H9 (cell line): ENCODE data around the gene TACR1. TPM values are rescaled to one million over a fixed set of nuclear protein-coding genes. Genes with fewer than 3 reads are reported as not detected.

Experiments used
- DNase-seq: peaks from one replicate; pipeline ENCODE4 v3.0.0-alpha.2; 2017
- H2AFZ ChIP-seq: one replicate; pipeline ENCODE4 v1.6.1; 2013; ENCODE audit warnings: mild to moderate bottlenecking, low read length, control low read depth, moderate library complexity
- H2AK5ac ChIP-seq: 2 replicates; pipeline ENCODE4 v1.6.1; 2013; ENCODE audit warnings: low read length, control low read depth, mixed read lengths; ENCODE audit not compliant: insufficient read length
- H2BK120ac ChIP-seq: one replicate; pipeline ENCODE4 v1.6.1; 2013; ENCODE audit warnings: low read depth, mild to moderate bottlenecking, low read length, control low read depth, inconsistent platforms; ENCODE audit not compliant: poor library complexity, severe bottlenecking
- H2BK12ac ChIP-seq: 2 replicates; pipeline ENCODE4 v1.6.1; 2013; ENCODE audit warnings: low read length, control low read depth, mixed read lengths, low read depth; ENCODE audit not compliant: insufficient read length
- H2BK15ac ChIP-seq: 2 replicates; pipeline ENCODE4 v1.6.1; 2013; ENCODE audit warnings: low read depth, low read length, control low read depth
- H2BK20ac ChIP-seq: one replicate; pipeline ENCODE4 v1.6.1; 2013; ENCODE audit warnings: low read depth, mild to moderate bottlenecking, low read length, control low read depth, inconsistent platforms; ENCODE audit not compliant: poor library complexity, severe bottlenecking
- H2BK5ac ChIP-seq: 2 replicates; pipeline ENCODE4 v1.6.1; 2013; ENCODE audit warnings: low read length, control low read depth, mixed read lengths; ENCODE audit not compliant: insufficient read length
- H3K14ac ChIP-seq: 2 replicates; pipeline ENCODE4 v1.6.1; 2013; ENCODE audit warnings: low read length, control low read depth; ENCODE audit not compliant: insufficient read depth
- H3K18ac ChIP-seq: 2 replicates; pipeline ENCODE4 v1.6.1; 2013; ENCODE audit warnings: low read depth, mild to moderate bottlenecking, mixed read lengths, low read length, control low read depth; ENCODE audit not compliant: insufficient read length
- H3K23ac ChIP-seq: 2 replicates; pipeline ENCODE4 v1.6.1; 2013; ENCODE audit warnings: low read length, control low read depth, mixed read lengths, low read depth; ENCODE audit not compliant: insufficient read length
- H3K23me2 ChIP-seq: 2 replicates; pipeline ENCODE4 v1.6.1; 2013; ENCODE audit warnings: low read depth, mild to moderate bottlenecking, mixed read lengths, low read length, control low read depth; ENCODE audit not compliant: insufficient read length, poor library complexity, severe bottlenecking
- H3K27ac ChIP-seq: 2 replicates; pipeline ENCODE4 v1.5.1; 2013; ENCODE audit warnings: low read length, control low read depth, mixed read lengths, low read depth; ENCODE audit not compliant: insufficient read length
- H3K27me3 ChIP-seq: 2 replicates; pipeline ENCODE4 v1.6.1; 2013; ENCODE audit warnings: low read length, control low read depth, inconsistent platforms; ENCODE audit not compliant: insufficient read depth
- H3K4ac ChIP-seq: 2 replicates; pipeline ENCODE4 v1.6.1; 2013; ENCODE audit warnings: low read depth, mild to moderate bottlenecking, control low read depth, inconsistent platforms, low read length, moderate library complexity
- H3K4me1 ChIP-seq: 2 replicates; pipeline ENCODE4 v1.6.1; 2013; ENCODE audit warnings: low read length, control low read depth, inconsistent platforms; ENCODE audit not compliant: insufficient read depth
- H3K4me2 ChIP-seq: 2 replicates; pipeline ENCODE4 v1.6.1; 2013; ENCODE audit warnings: low read length, control low read depth, mixed read lengths; ENCODE audit not compliant: insufficient read length, insufficient read depth
- H3K56ac ChIP-seq: 2 replicates; pipeline ENCODE4 v1.6.1; 2013; ENCODE audit warnings: low read depth, mild to moderate bottlenecking, mixed read lengths, low read length, control low read depth; ENCODE audit not compliant: insufficient read length
- H3K79me1 ChIP-seq: 2 replicates; pipeline ENCODE4 v1.6.1; 2013; ENCODE audit warnings: low read depth, mild to moderate bottlenecking, moderate library complexity, low read length, control low read depth, inconsistent platforms; ENCODE audit not compliant: insufficient read depth, poor library complexity, severe bottlenecking
- H3K79me2 ChIP-seq: 2 replicates; pipeline ENCODE4 v1.6.1; 2013; ENCODE audit warnings: low read length, control low read depth, inconsistent platforms; ENCODE audit not compliant: insufficient read depth
- H3K9ac ChIP-seq: 2 replicates; pipeline ENCODE4 v1.6.1; 2013; ENCODE audit warnings: low read length, control low read depth, mixed read lengths; ENCODE audit not compliant: insufficient read length; ENCODE audit errors: extremely low read depth
- H3K9me3 ChIP-seq: one replicate; pipeline ENCODE4 v1.6.1; 2013; ENCODE audit warnings: low read depth, low read length, inconsistent platforms; ENCODE audit not compliant: control insufficient read depth
- H3T11ph ChIP-seq: one replicate; pipeline ENCODE4 v1.6.1; 2013; ENCODE audit warnings: mild to moderate bottlenecking, low read length, control low read depth, inconsistent platforms
- H4K20me1 ChIP-seq: one replicate; pipeline ENCODE4 v1.6.1; 2013; ENCODE audit not compliant: control insufficient read depth, insufficient read length, insufficient read depth
- H4K5ac ChIP-seq: 2 replicates; pipeline ENCODE4 v1.6.1; 2013; ENCODE audit warnings: low read depth, mild to moderate bottlenecking, mixed read lengths, low read length, control low read depth; ENCODE audit not compliant: insufficient read length
- H4K8ac ChIP-seq: replicated peaks from 2 replicates; pipeline ENCODE4 v1.6.1; 2013; ENCODE audit warnings: low read length, control low read depth, mixed read lengths, low read depth; ENCODE audit not compliant: insufficient read length
- H4K91ac ChIP-seq: 2 replicates; pipeline ENCODE4 v1.6.1; 2013; ENCODE audit warnings: low read depth, mild to moderate bottlenecking, moderate library complexity, mixed read lengths, low read length, control low read depth; ENCODE audit not compliant: insufficient read length
- H3K27ac Mint-ChIP-seq, 3 experiments: 2 replicates in 2 of 3; 3 replicates in 1 of 3; pipeline ENCODE4 v1.8.0; 2020 to 2021; ENCODE audit warnings: mixed read lengths in 3 of 3, mild to moderate bottlenecking in 1 of 3, moderate library complexity in 1 of 3
- H3K27me3 Mint-ChIP-seq: 2 replicates; pipeline ENCODE4 v1.8.0; 2021; ENCODE audit warnings: low read depth, mild to moderate bottlenecking, moderate library complexity, mixed read lengths
- H3K36me3 Mint-ChIP-seq, 3 experiments: 2 replicates in 2 of 3; 3 replicates in 1 of 3; pipeline ENCODE4 v1.8.0; 2020 to 2021; ENCODE audit warnings: low read depth in 3 of 3, mixed read lengths in 3 of 3; ENCODE audit not compliant: insufficient read depth in 1 of 3
- H3K4me1 Mint-ChIP-seq, 2 experiments: 2 replicates each; pipeline ENCODE4 v1.8.0; 2020; ENCODE audit warnings: mixed read lengths in 2 of 2
- H3K4me3 Mint-ChIP-seq, 2 experiments: 2 replicates in 1 of 2; 3 replicates in 1 of 2; pipeline ENCODE4 v1.8.0; 2020 to 2021; ENCODE audit warnings: mild to moderate bottlenecking in 2 of 2, mixed read lengths in 2 of 2, moderate library complexity in 1 of 2
- H3K9me3 Mint-ChIP-seq, 2 experiments: 2 replicates in 1 of 2; 3 replicates in 1 of 2; pipeline ENCODE4 v1.8.0; 2020; ENCODE audit warnings: mild to moderate bottlenecking in 2 of 2, mixed read lengths in 2 of 2, moderate library complexity in 1 of 2
- WGBS: extraction: QIAGEN DNeasy Blood & Tissue Kit; methylation state at CpG from one replicate; pipeline ENCODE4 v1.1.7; 2013; ENCODE audit warnings: missing lambda C conversion rate, low lambda C conversion rate, mixed read lengths; ENCODE audit not compliant: insufficient read length; ENCODE audit errors: extremely low coverage; 5-methylcytosine and 5-hydroxymethylcytosine counted together
- total RNA-seq: library from RNA; stranded (reverse); gene quantifications from 2 replicates; pipeline ENCODE4 v1.2.1, GENCODE V29; 2021
- TF ChIP-seq, protein P1 (sequence below): fragments of 200-600 bp; sonication (generic); conservative IDR thresholded peaks from 3 replicates; pipeline ENCODE4 v1.8.0; 2021; ENCODE audit warnings: antibody characterized with exemption, mild to moderate bottlenecking

Gene TACR1
- total RNA-seq, 1 experiment from 2014 or later: 1.4 TPM

DNA sequence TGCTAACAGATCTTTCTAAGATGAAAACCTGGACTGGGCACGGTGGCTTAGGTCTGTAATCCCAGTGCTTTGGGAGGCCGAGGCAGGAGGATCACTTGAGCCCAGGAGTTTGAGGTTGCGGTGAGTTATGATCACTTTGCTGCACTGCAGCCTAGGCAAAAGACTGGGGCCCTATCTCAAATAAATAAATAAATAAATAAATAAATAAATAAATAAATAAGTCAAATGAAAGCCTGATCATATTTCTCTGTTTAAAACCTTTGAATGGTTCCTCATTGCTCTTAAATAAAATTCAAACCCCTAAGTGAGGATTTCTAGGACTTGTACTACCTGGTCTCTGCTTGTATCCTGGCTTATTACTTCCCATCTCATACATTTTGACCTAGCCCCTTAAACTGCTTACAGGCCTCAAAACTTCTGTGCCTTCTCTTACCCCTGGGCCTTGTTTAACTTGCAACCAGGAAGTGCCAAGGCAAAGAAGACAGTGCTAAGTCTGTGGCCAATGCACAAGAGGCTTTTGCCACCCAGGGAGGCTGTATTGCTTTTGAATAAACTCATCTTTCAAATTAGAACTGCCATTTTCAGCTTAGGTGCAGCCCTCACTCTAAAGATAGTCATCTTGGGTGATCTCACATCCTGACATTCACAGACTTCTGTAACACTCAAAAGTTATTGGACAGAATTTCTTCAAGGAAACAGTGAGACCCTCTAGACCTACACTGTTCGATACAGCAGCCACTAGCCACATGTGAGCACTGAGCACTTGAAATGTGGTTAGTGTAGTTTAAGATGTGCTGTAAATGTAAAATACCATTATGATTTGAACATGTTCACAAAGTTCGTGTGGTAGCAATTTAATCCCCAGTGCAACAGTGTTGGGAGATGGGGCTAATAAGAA lies 167.2 kb downstream of the TACR1 start:
- no peaks in the 10 kb centered on the region for H4K20me1 ChIP-seq
- no peak overlapping the region for H2BK15ac ChIP-seq
- H4K91ac ChIP-seq: no peak overlapping the region
- no peak overlapping the region for H3K27ac ChIP-seq
- no peaks in the 10 kb centered on the region for H3K27me3 Mint-ChIP-seq
- no peak overlapping the region for H3K18ac ChIP-seq
- no peak overlapping the region for H3K56ac ChIP-seq
- H3K27me3 ChIP-seq: no peaks in the 10 kb centered on the region
- H3T11ph ChIP-seq: no peak overlapping the region
- H4K5ac ChIP-seq: no peak overlapping the region
- TF ChIP-seq, protein P1, sequence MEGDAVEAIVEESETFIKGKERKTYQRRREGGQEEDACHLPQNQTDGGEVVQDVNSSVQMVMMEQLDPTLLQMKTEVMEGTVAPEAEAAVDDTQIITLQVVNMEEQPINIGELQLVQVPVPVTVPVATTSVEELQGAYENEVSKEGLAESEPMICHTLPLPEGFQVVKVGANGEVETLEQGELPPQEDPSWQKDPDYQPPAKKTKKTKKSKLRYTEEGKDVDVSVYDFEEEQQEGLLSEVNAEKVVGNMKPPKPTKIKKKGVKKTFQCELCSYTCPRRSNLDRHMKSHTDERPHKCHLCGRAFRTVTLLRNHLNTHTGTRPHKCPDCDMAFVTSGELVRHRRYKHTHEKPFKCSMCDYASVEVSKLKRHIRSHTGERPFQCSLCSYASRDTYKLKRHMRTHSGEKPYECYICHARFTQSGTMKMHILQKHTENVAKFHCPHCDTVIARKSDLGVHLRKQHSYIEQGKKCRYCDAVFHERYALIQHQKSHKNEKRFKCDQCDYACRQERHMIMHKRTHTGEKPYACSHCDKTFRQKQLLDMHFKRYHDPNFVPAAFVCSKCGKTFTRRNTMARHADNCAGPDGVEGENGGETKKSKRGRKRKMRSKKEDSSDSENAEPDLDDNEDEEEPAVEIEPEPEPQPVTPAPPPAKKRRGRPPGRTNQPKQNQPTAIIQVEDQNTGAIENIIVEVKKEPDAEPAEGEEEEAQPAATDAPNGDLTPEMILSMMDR: no peak
- no peak overlapping the region for H4K8ac ChIP-seq
- no peak overlapping the region for H3K4ac ChIP-seq
- WGBS: no CpG with 5 or more reads among the region's 5 CpGs
- no peaks in the 10 kb centered on the region for H3K23me2 ChIP-seq
- no peaks in the 10 kb centered on the region for H3K9me3 ChIP-seq
- H3K79me2 ChIP-seq: no peaks in the 10 kb centered on the region
- H2BK12ac ChIP-seq: no peak overlapping the region
- H3K4me2 ChIP-seq: no peak overlapping the region
- H3K27ac Mint-ChIP-seq: no peak overlapping the region
- no peak overlapping the region for H2AK5ac ChIP-seq
- H2BK5ac ChIP-seq: no peak overlapping the region
- no peak overlapping the region for H3K14ac ChIP-seq
- no peaks in the 10 kb centered on the region for H3K9me3 Mint-ChIP-seq
- H2BK20ac ChIP-seq: no peak overlapping the region
- H2BK120ac ChIP-seq: no peak overlapping the region
- H3K4me3 Mint-ChIP-seq: no peak overlapping the region
- H3K79me1 ChIP-seq: no peaks in the 10 kb centered on the region
- no peaks in the 10 kb centered on the region for H3K36me3 Mint-ChIP-seq
- H2AFZ ChIP-seq: no peak overlapping the region
- no peak overlapping the region for H3K23ac ChIP-seq
- no peaks in the 10 kb centered on the region for H3K4me1 ChIP-seq
- no peak overlapping the region for H3K9ac ChIP-seq
- no peak for DNase-seq
- H3K4me1 Mint-ChIP-seq: no peaks in the 10 kb centered on the region
